GM19397 (cell line): ENCODE measurements around the gene PSORS1C1.
"Not testable (repeated sequence)": the region's sequence is repeated elsewhere in the genome, so short reads cannot be mapped to it uniquely, and the experiment has no call there.

ENCODE experiments used
- ATAC-seq: cut with Tn5 transposase; IDR thresholded peaks from one replicate; pipeline ENCODE4 v1.9.1; 2021; ENCODE audit warnings: mild to moderate bottlenecking, moderate library complexity; ENCODE audit not compliant: unreplicated experiment

PSORS1C1 gene

GRCh38 chr6:31157513-31158139 is 43.0 kb downstream of the PSORS1C1 start, which contains the start of gene CCHCR1:
TSS of gene CCHCR1 (minus strand) at chr6:31157802. CDS start at chr6:31157600, 202 bp downstream.
- no peak for ATAC-seq

DNA sequence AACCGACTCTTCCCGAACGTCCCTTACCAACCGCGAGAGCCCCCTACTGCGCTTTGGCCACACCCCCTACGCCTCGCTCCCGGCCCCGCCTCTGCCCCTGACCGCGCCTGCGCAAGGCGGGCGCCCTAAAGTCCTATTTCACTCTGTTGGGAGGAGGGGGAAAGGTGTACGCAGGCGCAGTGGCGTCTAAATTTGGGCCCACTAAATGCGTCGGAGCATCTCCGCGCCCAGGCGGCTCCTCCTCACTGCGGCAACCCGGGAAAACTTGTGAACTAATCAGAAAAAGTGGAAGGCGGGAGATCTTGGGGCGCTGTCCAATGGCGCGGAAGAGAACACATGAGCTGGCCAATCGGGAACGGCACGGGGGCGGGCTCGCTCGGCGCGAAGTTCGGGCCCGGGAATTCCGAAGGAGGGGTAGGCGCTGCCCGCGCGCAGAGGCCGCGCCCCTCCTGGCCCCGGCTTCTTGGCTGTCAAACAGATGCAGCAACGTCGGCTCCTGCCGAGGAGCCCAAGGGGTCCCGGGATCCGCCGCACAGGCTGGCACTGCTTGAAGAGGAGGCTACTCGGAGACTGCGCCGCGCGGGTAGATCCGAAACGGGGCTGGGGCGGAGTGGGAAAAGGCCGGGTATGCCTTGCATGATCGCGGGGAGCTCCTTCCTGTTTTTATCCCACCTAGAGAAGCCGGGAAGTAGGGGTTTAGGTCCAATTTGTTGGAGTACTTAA is 43.7 kb downstream of the PSORS1C1 start, which contains the start of gene TCF19:
Gene TCF19 (plus strand): TSS at position 450 of the 723 bp plus-strand sequence. CDS start 881 bp downstream, outside the sequence.
- peak; percentile 90 for ATAC-seq

DNA sequence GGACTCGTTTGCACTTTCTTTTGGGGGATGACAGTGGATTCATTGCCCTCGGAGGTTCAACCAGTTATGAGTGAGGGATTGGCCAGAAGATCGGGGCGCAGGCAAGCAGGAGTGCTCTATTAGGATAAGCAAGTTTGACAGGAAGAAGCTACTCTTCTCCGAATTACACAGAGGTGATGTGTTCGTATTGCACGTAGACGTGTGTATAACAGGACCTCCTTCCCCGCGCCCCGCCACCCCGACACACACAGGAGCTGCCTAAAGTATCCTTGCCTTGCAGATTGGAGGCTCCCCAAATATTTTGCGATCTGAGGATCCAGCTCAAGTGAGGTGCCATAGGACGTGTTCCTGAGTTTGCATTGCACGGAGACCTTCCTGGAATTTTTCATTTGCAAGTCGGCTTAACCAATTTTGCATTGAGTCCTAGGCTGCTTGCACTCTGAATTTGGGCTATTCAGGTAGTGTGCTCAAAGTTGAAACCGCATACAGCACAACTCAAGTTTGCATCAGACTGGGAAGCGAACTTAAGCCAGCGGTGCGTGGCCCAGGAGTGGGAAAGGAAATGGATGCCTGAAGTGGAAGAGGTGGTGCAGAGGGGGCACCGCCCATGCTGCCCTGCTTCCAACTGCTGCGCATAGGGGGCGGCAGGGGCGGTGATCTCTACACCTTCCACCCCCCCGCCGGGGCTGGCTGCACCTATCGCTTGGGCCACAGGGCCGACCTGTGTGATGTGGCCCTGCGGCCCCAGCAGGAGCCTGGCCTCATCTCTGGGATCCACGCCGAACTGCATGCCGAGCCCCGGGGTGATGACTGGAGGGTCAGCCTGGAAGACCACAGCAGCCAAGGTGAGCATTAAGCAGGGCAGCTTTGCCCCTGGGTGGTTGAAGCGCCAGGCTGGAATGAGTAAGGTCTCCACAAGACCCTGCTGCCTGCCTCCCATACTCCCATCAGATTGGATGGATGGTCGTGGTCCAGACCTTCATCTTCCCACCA is 44.6 kb downstream of the PSORS1C1 start:
- ATAC-seq = no peak

DNA sequence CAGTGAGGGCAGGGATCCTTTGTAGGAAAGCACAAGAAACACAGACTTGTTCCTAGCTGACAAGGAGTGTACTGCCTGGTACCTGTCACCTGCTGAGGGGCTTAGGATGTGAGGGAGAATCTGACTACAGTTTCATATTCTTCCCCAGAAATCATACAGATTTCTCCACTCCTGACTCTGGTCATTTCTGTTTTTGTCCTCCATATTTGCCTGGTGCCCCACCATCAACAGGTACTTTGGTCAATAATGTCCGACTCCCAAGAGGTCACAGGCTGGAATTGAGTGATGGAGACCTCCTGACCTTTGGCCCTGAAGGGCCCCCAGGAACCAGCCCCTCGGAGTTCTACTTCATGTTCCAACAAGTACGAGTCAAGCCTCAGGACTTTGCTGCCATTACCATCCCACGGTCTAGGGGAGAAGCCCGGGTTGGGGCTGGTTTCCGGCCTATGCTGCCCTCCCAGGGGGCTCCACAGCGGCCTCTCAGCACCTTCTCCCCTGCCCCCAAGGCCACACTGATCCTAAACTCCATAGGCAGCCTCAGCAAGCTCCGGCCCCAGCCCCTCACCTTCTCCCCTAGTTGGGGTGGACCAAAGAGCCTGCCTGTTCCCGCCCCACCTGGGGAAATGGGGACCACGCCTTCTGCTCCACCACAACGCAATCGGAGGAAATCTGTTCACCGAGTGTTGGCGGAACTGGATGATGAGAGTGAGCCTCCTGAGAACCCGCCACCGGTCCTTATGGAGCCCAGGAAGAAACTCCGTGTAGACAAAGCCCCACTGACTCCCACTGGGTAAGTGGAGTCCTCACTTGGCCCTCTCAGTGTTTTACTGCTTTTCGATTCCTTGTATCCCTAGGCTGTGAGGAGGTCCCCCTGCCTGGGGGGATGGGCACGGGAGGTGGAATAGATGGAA is 46.9 kb downstream of the PSORS1C1 start:
- ATAC-seq = no peak

- ATAC-seq = no peak
Measured at GRCh38 chr6:31162463-31163165, 48.0 kb downstream of the PSORS1C1 start.

DNA sequence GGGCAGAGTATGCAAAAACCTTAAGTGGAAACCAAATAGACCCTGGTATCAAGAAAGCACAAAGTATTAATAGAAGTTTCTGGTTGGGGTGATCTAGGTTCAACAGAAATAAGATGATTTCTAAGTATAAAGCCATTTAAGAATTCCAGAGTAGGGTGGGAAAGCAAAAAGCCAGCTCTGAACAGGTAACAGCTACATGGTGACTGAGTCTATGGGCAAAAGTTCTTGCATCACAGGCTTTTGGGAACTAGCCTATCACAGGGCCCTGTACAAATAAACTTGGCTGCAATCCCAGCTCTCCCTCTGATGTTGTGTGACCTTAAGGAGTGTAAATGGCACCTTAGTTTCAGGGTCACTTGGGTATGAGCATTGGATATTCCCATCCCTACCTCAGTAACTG is 49.3 kb downstream of the PSORS1C1 start:
- no peak for ATAC-seq

DNA sequence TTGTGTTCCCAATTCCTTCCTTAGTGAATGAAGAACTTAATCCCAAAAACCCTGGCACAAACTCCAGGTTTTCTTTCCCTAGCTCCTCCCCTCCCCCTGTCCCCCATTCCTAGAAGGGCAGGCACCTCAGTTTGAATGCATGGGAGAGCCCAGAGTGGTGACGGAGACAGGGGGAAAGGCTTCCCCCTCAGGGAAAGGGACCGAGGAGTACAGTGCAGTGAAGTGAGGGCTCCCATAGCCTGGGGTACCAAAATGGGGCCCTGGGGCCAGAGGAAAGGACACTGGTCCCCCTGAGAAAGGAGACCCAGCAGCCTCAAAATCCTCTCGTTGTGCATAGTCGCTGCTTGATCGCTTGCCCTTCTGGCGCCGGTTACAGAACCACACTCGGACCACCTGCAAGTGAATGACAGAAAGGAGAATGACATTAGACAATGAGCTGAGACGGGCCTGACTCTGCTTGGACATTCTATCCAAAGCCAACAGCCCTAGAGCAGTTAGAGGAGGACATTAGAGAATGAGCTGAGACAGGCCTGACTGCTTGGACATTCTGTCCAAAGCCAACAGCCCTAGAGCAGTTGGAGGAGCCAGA is 50.0 kb downstream of the PSORS1C1 start:
- ATAC-seq = not testable (repeated sequence)

GRCh38 chr6:31165064-31165832 is 50.6 kb downstream of the PSORS1C1 start:
- peak; percentile 76 for ATAC-seq

- no peak for ATAC-seq
Measured at GRCh38 chr6:31165986-31166385, 51.4 kb downstream of the PSORS1C1 start.

GRCh38 chr6:31168606-31169005 is 54.0 kb downstream of the PSORS1C1 start:
- no peak for ATAC-seq

- ATAC-seq = no peak
Measured at GRCh38 chr6:31169123-31169857, 54.7 kb downstream of the PSORS1C1 start.

DNA sequence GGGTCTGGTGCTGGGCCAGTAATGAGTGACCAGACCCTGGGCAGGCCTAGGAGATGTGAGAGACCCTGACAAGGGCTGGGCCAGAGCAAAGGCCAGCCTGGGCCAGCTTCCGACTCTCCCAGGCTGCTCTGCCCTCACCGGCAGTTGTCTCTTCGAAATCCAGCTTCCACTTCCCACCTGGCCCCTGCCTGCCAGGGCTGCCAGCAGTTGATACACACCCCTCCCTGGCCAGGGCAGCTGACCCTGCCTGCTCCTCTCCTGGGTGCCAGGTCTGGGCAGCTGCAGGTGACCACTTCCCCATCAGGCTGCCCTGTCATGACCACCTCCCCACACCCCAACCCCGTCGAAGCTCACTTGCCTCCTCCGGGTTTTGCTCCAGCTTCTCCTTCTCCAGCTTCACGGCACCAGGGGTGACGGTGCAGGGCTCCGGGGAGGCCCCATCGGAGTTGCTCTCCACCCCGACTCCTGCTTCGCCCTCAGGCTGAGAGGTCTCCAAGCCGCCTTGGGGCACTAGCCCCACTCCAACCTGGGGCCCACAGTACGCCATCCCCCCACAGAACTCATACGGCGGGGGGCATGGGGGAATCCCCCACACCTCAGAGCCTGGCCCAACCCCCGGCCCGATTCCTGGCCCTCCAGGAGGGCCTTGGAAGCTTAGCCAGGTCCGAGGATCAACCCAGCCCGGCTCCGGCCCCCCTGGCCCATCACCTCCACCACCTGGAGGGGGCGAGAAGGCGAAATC is 55.4 kb downstream of the PSORS1C1 start:
- ATAC-seq = not testable (repeated sequence)

- no peak for ATAC-seq
Measured at GRCh38 chr6:31170600-31170881, 55.9 kb downstream of the PSORS1C1 start, which contains the start of gene POU5F1. TSS of gene POU5F1 (minus strand) at chr6:31170682. CDS start at chr6:31170620, 62 bp downstream.

- ATAC-seq = no peak
Measured at GRCh38 chr6:31170987-31171671, 56.5 kb downstream of the PSORS1C1 start.

DNA sequence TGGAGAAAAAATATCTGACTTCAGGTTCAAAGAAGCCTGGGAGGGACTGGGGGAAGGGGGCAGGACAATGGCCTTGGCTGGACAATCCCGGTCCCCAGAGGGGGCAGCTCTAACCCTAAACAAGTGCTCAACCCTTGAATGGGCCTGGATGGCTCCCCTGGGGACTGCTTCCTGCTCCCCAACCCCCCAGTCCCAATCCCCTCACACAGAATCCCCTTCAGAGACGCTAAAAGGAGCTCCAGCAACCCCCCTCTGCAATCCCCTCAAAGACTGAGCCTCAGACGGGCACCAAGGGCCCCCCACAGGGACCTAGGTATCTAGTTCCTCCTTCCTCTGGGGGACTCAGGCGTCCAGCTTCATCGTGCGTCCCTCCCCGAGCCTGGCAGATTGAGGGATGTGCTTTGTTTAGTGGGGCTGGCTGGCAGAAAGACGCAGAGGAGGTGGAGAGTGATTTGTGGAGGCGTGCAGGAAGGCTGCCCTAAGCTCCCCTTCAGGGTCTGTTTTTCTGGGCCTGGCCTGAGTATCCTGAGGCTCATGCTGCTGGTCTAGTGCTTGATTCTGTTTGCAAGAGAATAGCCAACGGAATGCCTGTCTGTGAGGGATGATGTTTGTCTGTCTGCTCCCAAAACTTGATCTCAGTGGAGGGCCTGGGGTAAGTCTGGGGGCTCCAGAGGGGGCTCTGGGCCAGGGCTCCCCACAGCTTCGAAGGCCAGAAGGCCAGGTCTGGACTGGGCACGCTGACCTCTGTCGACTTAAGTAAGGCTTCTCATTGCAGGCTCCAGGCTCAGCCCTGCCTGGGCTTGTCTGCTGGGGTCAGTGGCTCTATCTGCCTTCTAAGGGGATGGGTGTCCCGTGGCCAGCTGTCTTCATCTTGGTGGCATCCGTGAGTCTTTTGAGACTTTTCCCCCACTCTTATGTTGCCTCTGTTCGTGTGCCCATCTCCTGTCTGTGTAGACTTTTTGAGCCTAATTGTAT is 57.6 kb downstream of the PSORS1C1 start:
- ATAC-seq = no peak
